Testis (tissue), 3 donors: ENCODE data around the gene CDH23. TPM values are rescaled to one million over a fixed set of nuclear protein-coding genes. Genes with fewer than 3 reads are reported as not detected.

Source experiments
- DNase-seq: peaks from one replicate; pipeline ENCODE4 v3.0.0-alpha.2; 2019
- H3K27ac ChIP-seq, 2 donors: fragments of 200-600 bp; sonication (generic); one replicate each; pipeline ENCODE4 v1.5.1; 2019
- H3K27me3 ChIP-seq: fragments of 200-600 bp; sonication (generic); one replicate; pipeline ENCODE4 v1.5.1; 2019
- H3K36me3 ChIP-seq: fragments of 200-600 bp; sonication (generic); one replicate; pipeline ENCODE4 v1.5.1; 2017; ENCODE audit warnings: low read depth; ENCODE audit errors: missing control alignments
- H3K4me1 ChIP-seq: fragments of 200-600 bp; sonication (generic); one replicate; pipeline ENCODE4 v1.5.1; 2019
- H3K4me3 ChIP-seq, 2 donors: fragments of 200-600 bp; sonication (generic); one replicate each; pipeline ENCODE4 v1.5.1; 2017 to 2019
- H3K9me3 ChIP-seq: fragments of 200-600 bp; sonication (generic); one replicate; pipeline ENCODE4 v1.5.1; 2017
- CTCF ChIP-seq, 3 experiments: fragments of 450-650 bp in 2 of 3; fragments of 200-600 bp in 1 of 3; sonication (generic) in 1 of 3; IDR thresholded peaks; one replicate each; pipeline ENCODE4 v1.5.1; 2016 to 2019; ENCODE audit warnings: antibody characterized with exemption in 3 of 3, mild to moderate bottlenecking in 2 of 3, moderate library complexity in 1 of 3
- POLR2A ChIP-seq: fragments of 450-650 bp; IDR thresholded peaks from one replicate; pipeline ENCODE4 v1.6.1; 2017; ENCODE audit warnings: antibody characterized with exemption, mild to moderate bottlenecking, moderate library complexity
- WGBS, 2 donors: methylation state at CpG; one replicate each; pipeline ENCODE4 v1.1.5; 2018; 5-methylcytosine and 5-hydroxymethylcytosine counted together
- intact Hi-C: fragments of 100-400 bp; cut with DNase I; formaldehyde crosslinking; loops from one replicate; pipeline ENCODE4 v1.15.1; 2023; ENCODE audit warnings: low total_unique reads
- polyA plus RNA-seq: library from polyadenylated mRNA; stranded (reverse); fragments of 350-450 nt; fragmentation: Illumina TruSeq; extraction: RNeasy Lipid Tissue Mini Kit (QIAGEN cat#74804); gene quantifications from one replicate; pipeline ENCODE4 v1.2.3, GENCODE V29; 2014; ENCODE audit warnings: low read depth, low replicate concordance; ENCODE audit not compliant: insufficient read depth
- total RNA-seq, 2 donors: library from RNA; depleted of rRNA; stranded (reverse); fragments of >200 nt; gene quantifications; one replicate each; pipeline ENCODE4 v1.2.3, GENCODE V29; 2016

The CDH23 gene
- total and polyA plus RNA-seq, 3 donors from 2014 or later, result 29.8 to 125 (median 81.7) TPM

GRCh38 chr10:71478173-71478572 lies 81.5 kb downstream of the CDH23 start:
- intact Hi-C loops, result no loop called here

GRCh38 chr10:71478813-71479365 lies 82.2 kb downstream of the CDH23 start:
- no peaks in the 10 kb centered on the region for H3K27me3 ChIP-seq
- no peak for DNase-seq
- no peak overlapping the region for H3K4me3 ChIP-seq
- WGBS, 2 donors, result 70 to 72% methylated on average over 5 of the region's 5 CpGs
- H3K9me3 ChIP-seq, result no peaks in the 10 kb centered on the region
- no peaks in the 10 kb centered on the region for H3K36me3 ChIP-seq
- peaks cover 37% of the 10 kb centered on the region for H3K4me1 ChIP-seq
- intact Hi-C loops, result no loop called here
- H3K27ac ChIP-seq, result no peak overlapping the region
- TF ChIP-seq POLR2A (no peak), CTCF (IDR thresholded peaks at IDR 0.05) (no peak)

More at GRCh38 chr10:71478173-71478572, 81.5 kb downstream of the CDH23 start:
- H3K9me3 ChIP-seq, result no peaks in the 10 kb centered on the region
- no peak overlapping the region for H3K4me3 ChIP-seq
- H3K27ac ChIP-seq, result no peak overlapping the region
- peaks cover 44% of the 10 kb centered on the region for H3K4me1 ChIP-seq
- no peaks in the 10 kb centered on the region for H3K36me3 ChIP-seq
- 92 to 97% methylated on average over 3 of the region's 3 CpGs for WGBS, 2 donors
- no peaks in the 10 kb centered on the region for H3K27me3 ChIP-seq
- TF ChIP-seq CTCF (IDR thresholded peaks at IDR 0.05), result no peak
- TF ChIP-seq POLR2A, result no peak
- no peak for DNase-seq

GRCh38 chr10:71479831-71480230 lies 83.1 kb downstream of the CDH23 start:
- Histone ChIP-seq H3K9me3 (no peaks in the 10 kb centered on the region), H3K4me3 (no peak overlapping the region), H3K27me3 (no peaks in the 10 kb centered on the region), H3K36me3 (no peaks in the 10 kb centered on the region), H3K27ac (no peak overlapping the region), H3K4me1 (peaks cover 30% of the 10 kb centered on the region)
- intact Hi-C loops, result no loop called here
- DNase-seq, result no peak
- TF ChIP-seq POLR2A (no peak), CTCF (IDR thresholded peaks at IDR 0.05) (no peak)
- WGBS, 2 donors, result 94 to 95% methylated on average over 2 to 5 of the region's 5 CpGs

GRCh38 chr10:71480662-71481061 lies 83.9 kb downstream of the CDH23 start:
- no peak for TF ChIP-seq CTCF (IDR thresholded peaks at IDR 0.05)
- TF ChIP-seq POLR2A, result no peak
- WGBS, 2 donors, result 79 to 87% methylated on average over 5 of the region's 5 CpGs

GRCh38 chr10:71481746-71482410 lies 85.2 kb downstream of the CDH23 start:
- intact Hi-C loops, result no loop called here
- 92 to 95% methylated on average over 9 to 13 of the region's 13 CpGs for WGBS, 2 donors

More at GRCh38 chr10:71480662-71481061, 83.9 kb downstream of the CDH23 start:
- no peak overlapping the region for H3K4me3 ChIP-seq
- no peaks in the 10 kb centered on the region for H3K9me3 ChIP-seq
- peaks cover 22% of the 10 kb centered on the region for H3K4me1 ChIP-seq
- no peaks in the 10 kb centered on the region for H3K27me3 ChIP-seq
- no peaks in the 10 kb centered on the region for H3K36me3 ChIP-seq
- intact Hi-C loops, result no loop called here
- no peak overlapping the region for H3K27ac ChIP-seq
- no peak for DNase-seq

More at GRCh38 chr10:71481746-71482410, 85.2 kb downstream of the CDH23 start:
- Histone ChIP-seq H3K4me3 (no peak overlapping the region), H3K27ac (no peak overlapping the region), H3K36me3 (no peaks in the 10 kb centered on the region), H3K4me1 (peaks cover 9% of the 10 kb centered on the region), H3K27me3 (no peaks in the 10 kb centered on the region), H3K9me3 (no peaks in the 10 kb centered on the region)
- no peak for DNase-seq
- TF ChIP-seq CTCF (IDR thresholded peaks at IDR 0.05) (no peak), POLR2A (no peak)
